ENCODE results near the gene TAS2R9. TPM values are rescaled to one million over a fixed set of nuclear protein-coding genes. Genes with fewer than 3 reads are reported as not detected.

Gene TAS2R9
- polyA plus RNA-seq, 10 donors = not detected

Other genes starting within 250 kb of the TAS2R9 start
- gene MAGOHB, start 196.6 kb downstream of the TAS2R9 start, polyA plus RNA-seq (ENCODE audit: insufficient read length in 10 of 10) = 10 to 100 TPM; 26.9 to 37.5 (median 29.4) TPM
- under 1 TPM in 3 of 10 donors, not detected in 7; 0.07 to 0.19 (median 0.14) TPM for gene STYK1, start 136.1 kb downstream of the TAS2R9 start, polyA plus RNA-seq (ENCODE audit: insufficient read length in 10 of 10)
- 1,000 to 10,000 TPM in 2 of 10 donors, 100 to 1,000 TPM in 8; 583 to 1,085 (median 921) TPM for gene YBX3, start 86.8 kb downstream of the TAS2R9 start, polyA plus RNA-seq (ENCODE audit: insufficient read length in 10 of 10)
- not detected for gene TAS2R7, start 7.5 kb downstream of the TAS2R9 start, polyA plus RNA-seq (ENCODE audit: insufficient read length in 10 of 10)
- gene TAS2R8, start 2.9 kb downstream of the TAS2R9 start, polyA plus RNA-seq (ENCODE audit: insufficient read length in 10 of 10) = not detected
- gene TAS2R10, start 16.2 kb upstream of the TAS2R9 start, polyA plus RNA-seq (ENCODE audit: insufficient read length in 10 of 10) = 1 to 10 TPM in 5 of 10 donors, under 1 TPM in 5; 0.30 to 1.5 (median 0.99) TPM
- gene PRR4, start 39.3 kb upstream of the TAS2R9 start, polyA plus RNA-seq (ENCODE audit: insufficient read length in 10 of 10) = 1 to 10 TPM; 1.1 to 9.2 (median 2.6) TPM
- 10 to 100 TPM in 3 of 10 donors, 1 to 10 TPM in 7; 5.1 to 12.9 (median 7.5) TPM for gene PRH1, start 74.1 kb upstream of the TAS2R9 start, polyA plus RNA-seq (ENCODE audit: insufficient read length in 10 of 10)
- under 1 TPM in 3 of 10 donors, not detected in 7; 0.11 to 0.18 (median 0.15) TPM for gene TAS2R13, start 99.4 kb upstream of the TAS2R9 start, polyA plus RNA-seq (ENCODE audit: insufficient read length in 10 of 10)
- under 1 TPM in 3 of 10 donors, not detected in 7; 0.35 to 0.85 (median 0.38) TPM for gene PRH2, start 119.1 kb upstream of the TAS2R9 start, polyA plus RNA-seq (ENCODE audit: insufficient read length in 10 of 10)
- gene TAS2R14, start 129.1 kb upstream of the TAS2R9 start, polyA plus RNA-seq (ENCODE audit: insufficient read length in 10 of 10) = 1 to 10 TPM; 1.6 to 5.7 (median 2.8) TPM
- gene TAS2R50, start 176.7 kb upstream of the TAS2R9 start, polyA plus RNA-seq (ENCODE audit: insufficient read length in 10 of 10) = under 1 TPM in 2 of 10 donors, not detected in 8; 0.28 to 0.29 TPM
- 1 to 10 TPM in 4 of 10 donors, under 1 TPM in 6; 0.49 to 3.7 (median 0.96) TPM for gene TAS2R20, start 188.1 kb upstream of the TAS2R9 start, polyA plus RNA-seq (ENCODE audit: insufficient read length in 10 of 10)
- 1 to 10 TPM in 5 of 10 donors, under 1 TPM in 5; 0.65 to 2.4 (median 1.0) TPM for gene TAS2R19, start 212.5 kb upstream of the TAS2R9 start, polyA plus RNA-seq (ENCODE audit: insufficient read length in 10 of 10)
- 1 to 10 TPM in 5 of 10 donors, under 1 TPM in 5; 0.65 to 2.1 (median 1.0) TPM for gene TAS2R31, start 221.2 kb upstream of the TAS2R9 start, polyA plus RNA-seq (ENCODE audit: insufficient read length in 10 of 10)